C4-2B (cell line): ENCODE results near the gene ITPKB.

Experiments used
- H3K27ac ChIP-seq: fragments of 450-650 bp; 2 replicates; pipeline ENCODE4 v1.5.1; 2017
- CTCF ChIP-seq: fragments of 450-650 bp; conservative IDR thresholded peaks from 2 replicates; pipeline ENCODE4 v1.5.1; 2017; ENCODE audit warnings: mild to moderate bottlenecking
- ZFX ChIP-seq: fragments of 450-650 bp; IDR thresholded peaks from 2 replicates; pipeline ENCODE4 v1.6.1; 2017

ITPKB gene

GRCh38 chr1:226738995-226739695 lies at the start of gene ITPKB:
TSS of gene ITPKB (minus strand) at chr1:226739282. CDS start at chr1:226737458, 1,824 bp downstream.
- no peak for TF ChIP-seq ZFX
- no peak for TF ChIP-seq CTCF
- H3K27ac ChIP-seq: peak within 1 kb of the TSS; percentile 84

- H3K27ac ChIP-seq: no peak overlapping the region
- TF ChIP-seq CTCF (no peak), ZFX (no peak)
These were observed 48.6 kb upstream of the ITPKB start for GRCh38 chr1:226787638-226788037.

GRCh38 chr1:226787071-226787470 lies 48.0 kb upstream of the ITPKB start:
- no peak overlapping the region for H3K27ac ChIP-seq
- TF ChIP-seq CTCF (no peak), ZFX (no peak)

- H3K27ac ChIP-seq: no peak overlapping the region
- TF ChIP-seq CTCF (no peak), ZFX (no peak)
These were observed 47.5 kb upstream of the ITPKB start for GRCh38 chr1:226786550-226786949.

- no peak overlapping the region for H3K27ac ChIP-seq
- TF ChIP-seq ZFX (no peak), CTCF (no peak)
These were observed 46.7 kb upstream of the ITPKB start for GRCh38 chr1:226785805-226786204.

GRCh38 chr1:226784081-226785049 lies 45.3 kb upstream of the ITPKB start:
- H3K27ac ChIP-seq: no peak overlapping the region
- TF ChIP-seq CTCF (no peak), ZFX (no peak)
